Neural cell (in vitro differentiated cells): ENCODE results near the gene CFAP43.

Experiments used
- CTCF ChIP-seq: fragments of 450-650 bp; IDR thresholded peaks from 2 replicates; pipeline ENCODE4 v1.5.1; 2014; ENCODE audit warnings: antibody characterized with exemption, mild to moderate bottlenecking, moderate library complexity; ENCODE audit not compliant: poor library complexity, severe bottlenecking
- EZH2 ChIP-seq: fragments of 200-600, 300-800 bp; shearing (Covaris generic), sonication (generic); IDR thresholded peaks from 2 replicates; pipeline ENCODE4 v1.6.1; 2014; ENCODE audit warnings: antibody characterized with exemption, low read length, borderline replicate concordance, mild to moderate bottlenecking; ENCODE audit not compliant: insufficient read depth, poor library complexity, severe bottlenecking
- MXI1 ChIP-seq: fragments of 450-650 bp; conservative IDR thresholded peaks from 2 replicates; pipeline ENCODE4 v1.6.1; 2014; ENCODE audit warnings: antibody characterized with exemption, mild to moderate bottlenecking; ENCODE audit not compliant: poor library complexity, severe bottlenecking

GRCh38 chr10:104090611-104091010, 141.6 kb downstream of the CFAP43 start:
- TF ChIP-seq CTCF (no peak), EZH2 (no peak), MXI1 (no peak)
